Ovary (tissue), 3 donors: ENCODE measurements around the gene SYK.

Experiments used
- CTCF ChIP-seq, 3 donors: fragments of 450-650 bp in 2 of 3; fragments of 200-600 bp in 1 of 3; IDR thresholded peaks; one replicate each; pipeline versions ENCODE4 v1.5.1 to v1.8.0; 2016 to 2022; ENCODE audit warnings: antibody characterized with exemption in 3 of 3, mild to moderate bottlenecking in 1 of 3
- POLR2A ChIP-seq: fragments of 450-650 bp; IDR thresholded peaks from one replicate; pipeline ENCODE4 v1.6.1; 2017; ENCODE audit warnings: antibody characterized with exemption, mild to moderate bottlenecking, moderate library complexity
- donor health status: DM: no; HTN: no; CAD: no.

GRCh38 chr9:90805006-90805996 is 3.7 kb downstream of the SYK start:
- TF ChIP-seq POLR2A (no peak), CTCF (IDR thresholded peaks at IDR 0.05) (no peak)
